HG03064 (cell line): ENCODE measurements around the gene PDE11A.
"Not testable (repeated sequence)": the region's sequence is repeated elsewhere in the genome, so short reads cannot be mapped to it uniquely, and the experiment has no call there.

Source experiments
- ATAC-seq: cut with Tn5 transposase; IDR thresholded peaks from one replicate; pipeline ENCODE4 v1.9.1; 2021; ENCODE audit warnings: low read depth; ENCODE audit not compliant: unreplicated experiment

Gene PDE11A

GRCh38 chr2:177887722-177888121, 184.9 kb downstream of the PDE11A start:
- ATAC-seq: no peak

GRCh38 chr2:177886824-177887223, 185.8 kb downstream of the PDE11A start:
- ATAC-seq: no peak

- ATAC-seq: no peak
These were observed 186.6 kb downstream of the PDE11A start for GRCh38 chr2:177885828-177886466.

GRCh38 chr2:177883177-177883576, 189.4 kb downstream of the PDE11A start:
- ATAC-seq: no peak

GRCh38 chr2:177882501-177882900, 190.1 kb downstream of the PDE11A start:
- ATAC-seq: no peak

GRCh38 chr2:177881921-177882320, 190.7 kb downstream of the PDE11A start:
- no peak for ATAC-seq

GRCh38 chr2:177881008-177881747, 191.4 kb downstream of the PDE11A start:
- no peak for ATAC-seq

GRCh38 chr2:177880285-177880684, 192.3 kb downstream of the PDE11A start:
- ATAC-seq: no peak

- no peak for ATAC-seq
These were observed 195.6 kb downstream of the PDE11A start for GRCh38 chr2:177876950-177877349.

- ATAC-seq: no peak
These were observed 197.9 kb downstream of the PDE11A start for GRCh38 chr2:177874686-177875085.

GRCh38 chr2:177873915-177874314, 198.7 kb downstream of the PDE11A start:
- no peak for ATAC-seq

GRCh38 chr2:177872286-177872685, 200.3 kb downstream of the PDE11A start:
- ATAC-seq: no peak

- no peak for ATAC-seq
These were observed 202.7 kb downstream of the PDE11A start for GRCh38 chr2:177869912-177870311.

- ATAC-seq: no peak
These were observed 203.4 kb downstream of the PDE11A start for GRCh38 chr2:177869209-177869608.

GRCh38 chr2:177868806-177869205, 203.8 kb downstream of the PDE11A start:
- ATAC-seq: no peak

- ATAC-seq: no peak
These were observed 215.0 kb downstream of the PDE11A start for GRCh38 chr2:177857538-177857937.

- ATAC-seq: no peak
These were observed 220.2 kb downstream of the PDE11A start for GRCh38 chr2:177852389-177852788.

GRCh38 chr2:177843188-177843587, 229.4 kb downstream of the PDE11A start:
- no peak for ATAC-seq

GRCh38 chr2:177842243-177842642, 230.3 kb downstream of the PDE11A start:
- ATAC-seq: no peak

- not testable (repeated sequence) for ATAC-seq
These were observed 237.0 kb downstream of the PDE11A start for GRCh38 chr2:177835418-177836204.
